ENCODE data around the gene NPHS2.
"Not testable (repeated sequence)": the region's sequence is repeated elsewhere in the genome, so short reads cannot be mapped to it uniquely, and the experiment has no call there.

The NPHS2 gene

GRCh38 chr1:179558078-179558477, 17.7 kb downstream of the NPHS2 start:
- Mint-ChIP-seq H3K4me3 (no peak overlapping the region), H3K9me3 (ENCODE audit: low read depth) (no peaks in the 10 kb centered on the region), H3K36me3 (no peaks in the 10 kb centered on the region), H3K4me1 (ENCODE audit: low read depth) (no peaks in the 10 kb centered on the region), H3K27me3 (peaks cover 7% of the 10 kb centered on the region), H3K27ac (no peak overlapping the region)

DNA sequence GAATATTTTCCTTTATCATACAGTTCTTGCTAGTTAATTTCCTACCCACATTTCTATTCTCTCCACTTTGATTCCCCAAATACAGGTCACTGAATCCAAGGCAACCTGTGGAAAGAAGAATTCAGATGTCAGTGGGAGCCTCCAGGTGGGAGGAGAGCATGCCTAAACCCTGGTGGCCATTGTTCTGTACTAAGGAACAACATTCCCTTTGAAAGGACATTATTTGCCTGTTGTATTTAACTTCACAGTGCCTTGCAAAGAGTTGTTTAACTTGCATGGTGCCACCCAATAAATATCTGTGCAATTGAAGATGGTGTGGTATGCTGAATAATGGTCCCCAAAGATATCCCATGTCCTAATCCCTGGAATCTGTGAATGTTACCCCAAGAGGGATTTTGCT, 21.3 kb downstream of the NPHS2 start:
- no peaks in the 10 kb centered on the region for H3K36me3 Mint-ChIP-seq
- H3K27ac Mint-ChIP-seq: no peak overlapping the region
- no peak overlapping the region for H3K4me3 Mint-ChIP-seq
- peaks cover 7% of the 10 kb centered on the region for H3K27me3 Mint-ChIP-seq
- H3K4me1 Mint-ChIP-seq (ENCODE audit: low read depth): no peaks in the 10 kb centered on the region
- H3K9me3 Mint-ChIP-seq (ENCODE audit: low read depth): no peaks in the 10 kb centered on the region

DNA sequence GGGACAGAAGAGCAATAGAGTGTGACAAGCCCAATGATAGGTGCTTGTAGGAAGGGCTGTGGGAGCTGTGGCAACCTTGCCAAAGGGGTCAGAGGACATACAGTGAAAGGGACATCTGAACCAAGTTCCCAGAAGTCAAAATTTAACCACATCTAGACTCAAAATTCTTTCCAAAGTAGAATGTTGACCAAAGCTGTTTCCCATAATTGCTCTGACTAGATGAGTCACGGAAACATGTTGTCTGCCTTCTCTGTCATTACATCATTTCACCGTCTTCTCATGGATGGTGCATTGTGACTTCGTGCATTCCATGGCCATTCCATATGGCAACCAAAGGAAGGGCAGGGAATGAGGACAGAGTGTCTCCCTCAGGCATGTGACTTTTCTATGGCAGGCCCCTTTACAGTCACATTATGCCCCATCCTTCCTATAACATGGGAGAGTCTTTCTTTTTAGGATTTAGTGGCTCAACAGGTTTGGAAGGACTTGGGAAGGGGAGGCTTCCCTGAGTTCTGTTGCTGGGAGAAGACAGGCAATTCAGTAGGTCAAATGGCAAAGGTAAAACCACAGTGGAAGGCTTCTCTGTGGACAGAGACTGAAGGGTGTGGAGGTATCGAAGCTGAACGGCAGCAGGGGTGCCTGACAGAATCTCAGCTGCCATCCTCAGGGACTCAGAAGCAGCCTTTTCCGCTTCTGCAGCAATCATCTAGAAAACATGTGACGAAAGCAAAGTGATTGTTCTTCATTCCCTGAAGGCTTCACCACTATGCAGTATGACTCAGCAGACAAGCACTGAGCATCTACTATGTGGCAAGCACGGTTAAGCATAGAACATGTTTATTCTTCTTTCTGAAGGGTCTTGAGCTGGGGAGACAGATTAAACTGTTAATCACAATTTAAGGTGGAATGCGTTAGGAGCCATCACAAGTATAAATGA, 24.7 kb downstream of the NPHS2 start:
- no peak overlapping the region for H3K4me3 Mint-ChIP-seq
- peaks cover 7% of the 10 kb centered on the region for H3K27me3 Mint-ChIP-seq
- no peaks in the 10 kb centered on the region for H3K4me1 Mint-ChIP-seq (ENCODE audit: low read depth)
- H3K27ac Mint-ChIP-seq: no peak overlapping the region
- no peaks in the 10 kb centered on the region for H3K36me3 Mint-ChIP-seq
- no peaks in the 10 kb centered on the region for H3K9me3 Mint-ChIP-seq (ENCODE audit: low read depth)

DNA sequence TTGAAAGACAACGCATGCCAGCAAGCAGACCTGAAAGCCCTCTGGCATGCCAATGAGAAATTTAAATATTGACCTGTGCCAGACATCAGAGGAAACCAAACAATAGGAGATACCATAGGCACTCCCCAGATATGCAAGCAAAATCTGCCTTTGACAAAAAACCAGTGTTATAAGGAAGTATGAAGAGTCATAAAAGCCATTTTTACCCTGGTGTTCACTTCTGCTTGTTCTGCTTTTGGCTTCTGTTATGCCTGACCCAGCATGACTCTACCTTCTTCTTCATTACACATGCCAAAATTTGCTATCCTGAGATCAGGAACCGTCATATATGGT, 26.4 kb downstream of the NPHS2 start:
- Mint-ChIP-seq H3K4me1 (ENCODE audit: low read depth) (no peaks in the 10 kb centered on the region), H3K27me3 (peaks cover 5% of the 10 kb centered on the region), H3K27ac (no peak overlapping the region), H3K36me3 (no peaks in the 10 kb centered on the region), H3K9me3 (ENCODE audit: low read depth) (no peaks in the 10 kb centered on the region), H3K4me3 (no peak overlapping the region)

- H3K9me3 Mint-ChIP-seq (ENCODE audit: low read depth): no peaks in the 10 kb centered on the region
Measured at GRCh38 chr1:179548666-179549367, 26.9 kb downstream of the NPHS2 start.

DNA sequence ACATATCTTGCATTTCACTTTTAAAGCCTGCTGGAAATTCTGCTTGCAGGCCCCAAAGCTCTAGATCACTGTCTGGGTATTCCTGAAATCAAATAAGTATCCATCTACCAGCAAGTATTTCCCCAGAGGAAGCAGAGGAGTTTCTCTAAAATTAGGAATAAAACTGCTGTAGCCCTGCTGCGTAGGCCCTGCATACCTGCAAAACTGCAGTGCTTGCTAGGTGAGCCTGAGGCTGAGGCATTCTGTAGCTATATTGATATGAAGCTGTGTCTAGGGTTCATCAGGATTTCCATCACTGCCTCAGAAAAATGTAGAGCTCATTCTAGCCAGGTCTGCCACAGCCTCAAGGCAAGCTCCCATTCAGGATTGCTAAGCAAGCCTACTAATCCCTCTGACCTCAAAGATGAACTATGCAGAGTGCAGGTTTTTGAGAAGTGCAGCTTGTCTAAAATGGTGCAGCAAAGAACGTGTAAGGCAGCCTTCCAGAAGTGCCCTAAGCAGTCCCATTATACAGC, 28.7 kb downstream of the NPHS2 start:
- no peaks in the 10 kb centered on the region for H3K4me1 Mint-ChIP-seq (ENCODE audit: low read depth)
- H3K9me3 Mint-ChIP-seq (ENCODE audit: low read depth): no peaks in the 10 kb centered on the region
- no peak overlapping the region for H3K4me3 Mint-ChIP-seq
- H3K27me3 Mint-ChIP-seq: peaks cover 4% of the 10 kb centered on the region
- H3K27ac Mint-ChIP-seq: no peak overlapping the region
- no peaks in the 10 kb centered on the region for H3K36me3 Mint-ChIP-seq

More at GRCh38 chr1:179548666-179549367, 26.9 kb downstream of the NPHS2 start:
- Mint-ChIP-seq H3K27me3 (peaks cover 5% of the 10 kb centered on the region), H3K4me1 (ENCODE audit: low read depth) (no peaks in the 10 kb centered on the region), H3K36me3 (no peaks in the 10 kb centered on the region), H3K4me3 (no peak overlapping the region), H3K27ac (no peak overlapping the region)

- Mint-ChIP-seq H3K9me3 (ENCODE audit: low read depth) (no peaks in the 10 kb centered on the region), H3K27me3 (peaks cover 4% of the 10 kb centered on the region), H3K27ac (no peak overlapping the region), H3K36me3 (no peaks in the 10 kb centered on the region), H3K4me3 (no peak overlapping the region), H3K4me1 (ENCODE audit: low read depth) (no peaks in the 10 kb centered on the region)
Measured at GRCh38 chr1:179545321-179545720, 30.4 kb downstream of the NPHS2 start.

DNA sequence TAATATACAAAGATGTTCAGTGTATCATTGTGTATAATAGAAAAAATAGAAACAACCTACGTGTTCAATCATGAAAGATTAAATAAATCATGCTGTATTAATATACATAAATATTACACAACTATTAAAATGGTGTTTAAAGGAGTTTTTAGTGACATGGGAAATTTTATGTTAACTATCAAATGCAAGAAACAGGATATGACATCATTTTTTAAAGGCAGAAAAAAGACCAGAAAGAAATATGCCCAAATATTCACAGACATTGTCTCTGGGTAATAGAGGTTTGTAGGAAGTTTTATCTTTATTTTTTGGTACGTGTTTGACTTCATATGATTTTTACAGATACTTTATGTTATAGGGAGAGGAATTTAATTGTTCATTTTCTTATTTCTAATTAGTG, 34.0 kb downstream of the NPHS2 start:
- no peaks in the 10 kb centered on the region for H3K36me3 Mint-ChIP-seq
- no peak overlapping the region for H3K4me3 Mint-ChIP-seq
- peaks cover 5% of the 10 kb centered on the region for H3K9me3 Mint-ChIP-seq (ENCODE audit: low read depth)
- H3K27ac Mint-ChIP-seq: no peak overlapping the region
- no peaks in the 10 kb centered on the region for H3K4me1 Mint-ChIP-seq (ENCODE audit: low read depth)
- H3K27me3 Mint-ChIP-seq: peaks cover 3% of the 10 kb centered on the region

- peaks cover 7% of the 10 kb centered on the region for H3K27me3 Mint-ChIP-seq
- H3K36me3 Mint-ChIP-seq: no peaks in the 10 kb centered on the region
- no peaks in the 10 kb centered on the region for H3K4me1 Mint-ChIP-seq (ENCODE audit: low read depth)
- H3K9me3 Mint-ChIP-seq (ENCODE audit: low read depth): no peaks in the 10 kb centered on the region
- no peak overlapping the region for H3K27ac Mint-ChIP-seq
- no peak overlapping the region for H3K4me3 Mint-ChIP-seq
Measured at GRCh38 chr1:179530352-179530751, 45.4 kb downstream of the NPHS2 start.

DNA sequence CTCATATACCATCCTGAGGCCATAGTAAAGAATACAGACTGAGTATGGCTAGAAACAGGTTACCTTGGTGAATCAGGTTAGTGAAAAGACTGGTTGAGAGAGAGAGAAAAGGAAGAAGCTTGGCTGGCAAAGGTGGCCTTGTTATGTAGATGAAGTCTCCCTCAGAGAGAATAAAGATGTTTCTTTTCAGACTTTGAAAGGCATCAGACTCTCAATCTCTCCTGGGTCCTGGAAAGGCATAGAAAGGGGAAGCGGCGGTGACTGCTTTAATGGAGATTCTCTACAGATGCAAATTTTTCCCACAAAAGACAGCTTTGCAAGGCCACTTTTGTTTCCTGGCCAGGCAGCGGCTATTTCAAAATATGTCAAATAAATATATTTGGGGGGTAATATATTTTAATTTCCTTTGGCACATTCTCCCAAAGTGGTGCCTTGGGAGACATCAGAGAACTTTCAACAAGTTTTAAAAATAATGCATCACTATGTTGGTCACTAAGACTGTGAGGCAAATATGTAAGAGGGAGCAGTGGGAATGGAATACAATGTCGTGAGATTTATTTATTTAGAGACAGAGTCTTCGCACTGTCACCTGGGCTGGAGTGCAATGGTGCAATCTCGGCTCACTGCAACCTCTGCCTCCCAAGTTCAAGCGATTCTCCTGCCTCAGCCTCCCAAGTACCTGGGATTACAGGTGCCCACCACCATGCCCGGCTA, 46.1 kb downstream of the NPHS2 start:
- Mint-ChIP-seq H3K9me3 (ENCODE audit: low read depth) (no peaks in the 10 kb centered on the region), H3K36me3 (no peaks in the 10 kb centered on the region), H3K27me3 (peaks cover 10% of the 10 kb centered on the region), H3K4me1 (ENCODE audit: low read depth) (no peaks in the 10 kb centered on the region), H3K27ac (no peak overlapping the region), H3K4me3 (no peak overlapping the region)

DNA sequence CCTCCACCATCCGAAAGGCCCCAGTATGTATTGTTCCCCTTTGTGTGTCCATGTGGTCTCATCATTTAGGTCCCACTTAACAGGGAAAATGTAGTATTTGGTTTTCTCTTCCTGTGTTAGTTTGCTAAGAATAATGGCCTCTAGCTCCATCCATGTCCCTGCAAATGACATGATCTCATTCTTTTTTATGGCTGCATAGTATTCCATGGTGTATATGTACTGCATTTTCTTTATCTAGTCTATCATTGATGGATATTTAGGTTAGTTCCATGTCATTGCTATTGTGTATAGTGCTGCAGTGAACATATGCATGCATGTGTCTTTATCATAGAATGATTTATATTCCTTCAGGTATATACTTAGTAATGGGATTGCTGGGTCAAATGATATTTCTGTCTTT, 57.2 kb downstream of the NPHS2 start:
- H3K36me3 Mint-ChIP-seq; H3K9me3 Mint-ChIP-seq (ENCODE audit: low read depth); H3K4me1 Mint-ChIP-seq (ENCODE audit: low read depth); H3K27ac Mint-ChIP-seq; H3K4me3 Mint-ChIP-seq: not testable (repeated sequence)
- H3K27me3 Mint-ChIP-seq: peaks cover 11% of the 10 kb centered on the region

GRCh38 chr1:179516976-179517705, 58.6 kb downstream of the NPHS2 start:
- no peaks in the 10 kb centered on the region for H3K36me3 Mint-ChIP-seq
- no peaks in the 10 kb centered on the region for H3K4me1 Mint-ChIP-seq (ENCODE audit: low read depth)
- no peak overlapping the region for H3K27ac Mint-ChIP-seq
- peaks cover 9% of the 10 kb centered on the region for H3K9me3 Mint-ChIP-seq (ENCODE audit: low read depth)
- H3K4me3 Mint-ChIP-seq: no peak overlapping the region
- H3K27me3 Mint-ChIP-seq: peaks cover 10% of the 10 kb centered on the region

DNA sequence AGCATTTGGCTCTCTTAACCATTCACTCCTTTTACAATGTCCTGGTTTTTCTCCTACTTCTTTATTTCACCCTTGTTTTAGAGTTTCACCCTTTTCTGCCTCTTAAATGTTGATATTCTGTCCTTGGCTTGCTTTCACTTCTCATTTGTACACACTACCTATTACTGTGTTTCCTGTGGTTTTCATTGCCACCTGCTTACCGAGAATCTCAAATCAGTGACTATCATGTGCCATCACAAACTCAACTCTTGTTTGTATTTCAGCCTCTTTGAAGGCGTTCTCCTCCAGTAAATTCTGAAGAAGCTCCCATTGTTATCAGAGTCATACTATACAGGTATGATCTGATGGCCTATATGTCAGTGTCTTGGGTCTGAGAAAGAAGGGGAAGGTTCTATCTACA, 65.7 kb downstream of the NPHS2 start:
- Mint-ChIP-seq H3K27me3 (no peaks in the 10 kb centered on the region), H3K9me3 (ENCODE audit: low read depth) (peaks cover 3% of the 10 kb centered on the region), H3K4me1 (ENCODE audit: low read depth) (no peaks in the 10 kb centered on the region), H3K4me3 (no peak overlapping the region), H3K27ac (no peak overlapping the region), H3K36me3 (no peaks in the 10 kb centered on the region)

DNA sequence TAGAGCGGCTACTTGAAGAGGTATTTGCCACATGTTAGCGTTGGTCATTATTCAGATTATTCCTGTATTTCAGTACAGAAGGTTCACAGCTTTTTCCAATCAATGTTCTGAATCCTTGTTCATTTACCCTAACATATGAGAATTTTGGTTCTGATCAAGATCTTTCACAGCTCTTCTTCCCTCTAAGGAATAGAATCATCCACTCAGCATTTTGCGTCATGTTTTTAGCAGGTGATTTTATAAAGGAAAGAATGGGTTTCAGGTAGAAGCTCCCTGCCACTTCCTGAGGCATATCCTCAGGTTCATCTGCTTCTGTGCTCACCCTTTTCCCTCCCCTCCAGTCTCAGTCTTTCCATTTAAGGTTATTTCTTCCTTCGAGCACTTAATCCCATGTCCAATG, 66.4 kb downstream of the NPHS2 start:
- Mint-ChIP-seq H3K9me3 (ENCODE audit: low read depth) (peaks cover 3% of the 10 kb centered on the region), H3K4me1 (ENCODE audit: low read depth) (no peaks in the 10 kb centered on the region), H3K36me3 (no peaks in the 10 kb centered on the region), H3K27me3 (no peaks in the 10 kb centered on the region), H3K27ac (no peak overlapping the region), H3K4me3 (no peak overlapping the region)

Measured in activated naive CD8-positive, alpha-beta T cell (primary cell).